ENCODE measurements around the gene PLN.
A peak's percentile ranks its signal among the peaks of the same experiment; 100 is the strongest.

Gene PLN

DNA sequence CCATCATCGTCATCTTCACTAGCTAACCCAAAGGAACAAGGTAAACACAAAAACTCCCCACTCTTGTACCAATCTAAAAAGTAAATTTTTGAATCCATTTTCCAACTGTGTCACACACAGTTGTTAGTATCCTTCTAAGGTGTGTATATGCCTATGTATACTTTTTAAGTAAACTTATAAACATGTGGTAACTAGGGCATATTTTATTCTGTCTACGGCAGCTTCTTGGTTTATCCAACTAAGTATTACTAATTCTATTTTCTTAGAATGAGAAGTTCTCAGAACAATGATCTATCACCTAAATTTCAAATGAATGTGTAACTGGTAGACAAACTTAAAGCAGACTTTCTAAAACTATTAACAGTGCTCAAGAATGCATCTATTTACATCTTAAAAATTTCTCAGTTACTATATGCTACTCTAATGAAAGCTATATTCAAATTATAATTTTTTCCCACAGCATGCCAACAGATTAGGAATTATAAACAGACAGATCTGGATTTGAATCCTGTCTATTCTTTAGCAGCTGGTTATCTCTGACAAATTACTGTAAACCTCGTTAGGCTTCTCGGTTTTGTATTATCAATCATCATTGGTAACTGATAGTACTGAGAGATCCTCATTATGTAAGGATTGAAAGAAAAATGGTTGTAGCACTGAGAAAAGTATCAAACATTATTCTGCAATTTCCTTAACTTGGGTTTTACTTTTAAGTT, 1.8 kb upstream of the PLN start:
- no peak for DNase-seq (ENCODE audit: low read depth in 2 of 2)
- TF ChIP-seq, protein P1, sequence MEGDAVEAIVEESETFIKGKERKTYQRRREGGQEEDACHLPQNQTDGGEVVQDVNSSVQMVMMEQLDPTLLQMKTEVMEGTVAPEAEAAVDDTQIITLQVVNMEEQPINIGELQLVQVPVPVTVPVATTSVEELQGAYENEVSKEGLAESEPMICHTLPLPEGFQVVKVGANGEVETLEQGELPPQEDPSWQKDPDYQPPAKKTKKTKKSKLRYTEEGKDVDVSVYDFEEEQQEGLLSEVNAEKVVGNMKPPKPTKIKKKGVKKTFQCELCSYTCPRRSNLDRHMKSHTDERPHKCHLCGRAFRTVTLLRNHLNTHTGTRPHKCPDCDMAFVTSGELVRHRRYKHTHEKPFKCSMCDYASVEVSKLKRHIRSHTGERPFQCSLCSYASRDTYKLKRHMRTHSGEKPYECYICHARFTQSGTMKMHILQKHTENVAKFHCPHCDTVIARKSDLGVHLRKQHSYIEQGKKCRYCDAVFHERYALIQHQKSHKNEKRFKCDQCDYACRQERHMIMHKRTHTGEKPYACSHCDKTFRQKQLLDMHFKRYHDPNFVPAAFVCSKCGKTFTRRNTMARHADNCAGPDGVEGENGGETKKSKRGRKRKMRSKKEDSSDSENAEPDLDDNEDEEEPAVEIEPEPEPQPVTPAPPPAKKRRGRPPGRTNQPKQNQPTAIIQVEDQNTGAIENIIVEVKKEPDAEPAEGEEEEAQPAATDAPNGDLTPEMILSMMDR (IDR thresholded peaks at IDR 0.05; ENCODE audit: low read depth, low read length), result no peak
- no peak overlapping the region for H3K4me3 ChIP-seq (replicated peaks in 1 of 2; ENCODE audit: low read depth in 2 of 2, low read length in 2 of 2)

DNA sequence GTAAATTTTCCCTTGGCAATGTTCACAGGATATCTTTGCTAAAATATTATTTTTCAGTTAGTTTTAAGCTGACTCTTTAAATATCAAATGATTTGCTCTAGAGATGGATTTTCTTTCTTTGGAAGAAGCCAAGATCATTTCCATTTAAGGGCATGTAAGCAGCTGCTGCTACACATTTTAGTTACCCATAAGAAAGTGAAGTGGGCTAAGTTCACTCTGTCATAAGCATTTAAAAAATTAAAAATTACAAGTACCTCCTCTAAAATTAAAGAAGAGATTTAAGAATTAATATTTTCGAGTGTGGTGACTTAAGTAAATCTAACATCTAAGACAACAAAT, 1.2 kb upstream of the PLN start:
- no peak for DNase-seq (ENCODE audit: low read depth in 2 of 2)
- H3K4me3 ChIP-seq (replicated peaks in 1 of 2; ENCODE audit: low read depth in 2 of 2, low read length in 2 of 2), result no peak overlapping the region
- TF ChIP-seq, protein P1 (IDR thresholded peaks at IDR 0.05; ENCODE audit: low read depth, low read length), result no peak

DNA sequence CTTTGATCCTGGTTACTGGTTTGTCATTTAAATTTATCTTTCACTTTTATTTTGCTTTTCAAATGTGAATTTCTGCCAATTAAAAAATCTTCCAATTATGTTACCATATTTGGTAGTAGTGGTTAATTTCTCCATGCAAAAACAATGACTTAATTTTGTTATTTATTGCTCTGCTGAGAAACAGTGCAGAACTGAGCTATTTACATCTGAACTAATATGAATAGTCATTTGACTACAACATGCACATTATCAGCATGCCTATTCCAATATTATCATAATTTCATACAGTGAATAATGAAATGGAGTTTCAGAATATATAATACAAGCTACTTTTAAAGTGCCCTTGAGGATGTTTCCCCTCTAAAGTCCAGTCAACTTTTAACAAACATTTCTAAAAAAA, 517 bp downstream of the PLN start:
- DNase-seq (ENCODE audit: low read depth in 2 of 2), result no peak
- H3K4me3 ChIP-seq (replicated peaks in 1 of 2; ENCODE audit: low read depth in 2 of 2, low read length in 2 of 2), result peak overlapping the region in 1 of 2 donors; percentile 3
- TF ChIP-seq, protein P1 (IDR thresholded peaks at IDR 0.05; ENCODE audit: low read depth, low read length), result no peak

DNA sequence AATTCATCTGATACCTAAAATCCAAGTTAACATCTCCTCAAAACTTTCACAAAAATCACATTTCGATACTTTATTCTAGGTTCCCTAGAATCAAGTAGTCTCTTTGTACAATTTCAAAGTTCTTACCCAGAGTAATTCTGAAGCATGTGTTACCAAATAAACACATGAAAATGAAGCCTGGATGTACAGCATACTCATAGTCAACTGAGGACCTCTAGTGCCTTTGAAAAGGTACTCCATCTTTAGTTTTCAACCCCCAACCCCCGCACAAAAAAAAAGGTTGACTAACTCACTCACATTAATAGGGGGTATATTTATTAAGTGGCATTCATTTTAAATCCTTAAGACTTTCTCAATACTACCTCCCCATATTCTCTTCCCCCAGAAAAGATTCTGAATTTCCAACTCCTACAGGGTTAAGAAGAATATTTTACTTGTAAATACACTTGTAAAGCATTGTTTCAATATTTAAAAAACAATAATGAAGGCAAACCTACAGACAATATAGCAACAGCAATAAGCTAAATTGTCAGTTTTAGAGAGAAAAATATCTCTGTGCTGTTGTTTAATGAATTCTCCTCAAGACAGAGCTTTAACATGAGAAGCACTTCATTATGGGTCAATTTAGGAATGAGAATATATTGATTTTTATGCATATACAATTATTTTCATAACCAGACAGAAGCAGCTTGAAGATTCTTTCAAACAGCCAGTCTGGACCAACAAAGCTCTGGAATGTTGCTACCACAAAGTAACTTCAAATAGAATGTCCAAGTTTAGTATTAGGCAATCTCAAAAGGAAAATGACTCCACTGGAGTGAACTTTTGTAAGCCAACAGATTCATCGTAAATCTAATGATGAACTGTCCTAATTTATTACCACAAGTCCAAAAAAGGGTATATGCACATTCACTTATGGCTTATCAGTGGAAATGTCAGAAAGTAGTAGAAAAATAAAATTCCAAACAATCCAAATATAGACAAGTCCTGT, 3.3 kb downstream of the PLN start:
- DNase-seq (ENCODE audit: low read depth in 2 of 2), result peak; percentile 80 to 85
- TF ChIP-seq, protein P1 (IDR thresholded peaks at IDR 0.05; ENCODE audit: low read depth, low read length), result peak; percentile 62
- no peak overlapping the region for H3K4me3 ChIP-seq (replicated peaks in 1 of 2; ENCODE audit: low read depth in 2 of 2, low read length in 2 of 2)

DNA sequence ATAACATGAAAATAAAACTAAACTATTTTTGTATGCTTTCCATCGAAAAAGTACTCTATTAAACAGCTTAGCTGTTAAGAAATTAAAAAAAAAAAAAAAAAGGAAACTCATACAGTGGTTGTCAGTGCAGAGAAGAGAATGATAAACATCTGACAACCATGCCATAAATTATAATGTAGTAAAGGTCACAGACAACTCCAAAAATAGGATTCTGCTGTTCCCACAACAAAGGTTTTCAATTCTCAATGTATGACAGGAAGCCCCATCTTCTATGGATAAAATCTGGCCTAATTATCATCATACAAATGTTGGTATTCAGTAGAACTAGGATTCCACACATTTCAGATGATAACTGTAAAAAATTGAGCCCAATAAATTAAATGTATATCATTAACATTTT, 5.0 kb downstream of the PLN start:
- no peak overlapping the region for H3K4me3 ChIP-seq (replicated peaks in 1 of 2; ENCODE audit: low read depth in 2 of 2, low read length in 2 of 2)
- TF ChIP-seq, protein P1 (IDR thresholded peaks at IDR 0.05; ENCODE audit: low read depth, low read length), result no peak
- no peak for DNase-seq (ENCODE audit: low read depth in 2 of 2)

DNA sequence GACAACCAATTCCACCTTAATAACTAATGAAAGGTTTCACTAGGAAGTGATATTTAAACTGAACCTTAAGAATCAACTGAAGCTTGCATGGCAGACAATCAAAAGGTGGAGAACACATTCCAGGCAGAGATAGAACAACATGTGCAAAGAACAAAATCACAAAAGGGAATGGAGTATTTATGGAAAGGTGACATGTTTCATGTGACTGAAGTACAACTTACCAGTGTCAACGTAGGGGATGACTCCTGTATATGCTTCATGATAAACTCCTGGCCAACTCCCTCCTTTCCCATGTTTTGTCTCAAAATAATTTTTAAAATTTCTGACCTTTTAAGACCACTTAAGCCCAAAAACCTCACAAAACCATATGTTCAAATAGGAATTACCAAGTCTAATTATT, 6.6 kb downstream of the PLN start:
- TF ChIP-seq, protein P1 (IDR thresholded peaks at IDR 0.05; ENCODE audit: low read depth, low read length), result no peak

More for the DNA sequence above, 6.6 kb downstream of the PLN start:
- H3K4me3 ChIP-seq (replicated peaks in 1 of 2; ENCODE audit: low read depth in 2 of 2, low read length in 2 of 2), result no peak overlapping the region
- DNase-seq (ENCODE audit: low read depth in 2 of 2), result no peak

All from cardiac fibroblast (primary cell).